Calu3 (cell line): ENCODE measurements around the gene OAS2. TPM values are rescaled to one million over a fixed set of nuclear protein-coding genes. Genes with fewer than 3 reads are reported as not detected.

Experiments used
- BruUV-seq: library from RNA; stranded (reverse); fragments of 400-500 nt; replicated peaks from 2 replicates; lab custom pipeline; 2021; lab: Mats Ljungman, UMichigan
- CTCF ChIA-PET: fragments of 300-600 bp; sonication (Branson Sonifier 250); formaldehyde crosslinking; loops from one replicate; lab custom pipeline; 2022; ENCODE audit warnings: antibody characterized with exemption; lab: Charles Lee
- DNase-seq: peaks from one replicate; pipeline ENCODE4 v3.0.0; 2022
- H3K27ac Mint-ChIP-seq: one replicate; pipeline ENCODE4 v1.8.0; 2022; ENCODE audit warnings: mixed read lengths; ENCODE audit not compliant: unreplicated experiment
- H3K27me3 Mint-ChIP-seq: one replicate; pipeline ENCODE4 v1.8.0; 2022; ENCODE audit warnings: mixed read lengths; ENCODE audit not compliant: unreplicated experiment
- H3K36me3 Mint-ChIP-seq: one replicate; pipeline ENCODE4 v1.8.0; 2022; ENCODE audit warnings: mild to moderate bottlenecking, moderate library complexity, mixed read lengths; ENCODE audit not compliant: insufficient read depth, unreplicated experiment
- H3K4me1 Mint-ChIP-seq: one replicate; pipeline ENCODE4 v1.8.0; 2022; ENCODE audit warnings: mild to moderate bottlenecking, low read depth, mixed read lengths; ENCODE audit not compliant: unreplicated experiment
- H3K4me3 Mint-ChIP-seq: one replicate; pipeline ENCODE4 v1.8.0; 2022; ENCODE audit warnings: mild to moderate bottlenecking, low read depth, moderate library complexity, mixed read lengths; ENCODE audit not compliant: unreplicated experiment
- H3K9me3 Mint-ChIP-seq: one replicate; pipeline ENCODE4 v1.8.0; 2022; ENCODE audit warnings: low read depth, mixed read lengths; ENCODE audit not compliant: unreplicated experiment
- intact Hi-C: fragments of 100-400 bp; cut with micrococcal nuclease; formaldehyde crosslinking; loops from one replicate; pipeline ENCODE4 v1.10.0; 2022; ENCODE audit not compliant: unreplicated experiment
- total RNA-seq: library from RNA; stranded (reverse); gene quantifications from 2 replicates; pipeline ENCODE4 v1.2.3, GENCODE V29; 2022
- TF ChIP-seq, protein P1 (sequence below): fragments of 200-600 bp; IDR thresholded peaks from one replicate; pipeline ENCODE4 v1.8.0; 2022; ENCODE audit warnings: antibody characterized with exemption; ENCODE audit not compliant: unreplicated experiment

OAS2 gene
- total RNA-seq, 1 experiment from 2014 or later, result 58.1 TPM

DNA sequence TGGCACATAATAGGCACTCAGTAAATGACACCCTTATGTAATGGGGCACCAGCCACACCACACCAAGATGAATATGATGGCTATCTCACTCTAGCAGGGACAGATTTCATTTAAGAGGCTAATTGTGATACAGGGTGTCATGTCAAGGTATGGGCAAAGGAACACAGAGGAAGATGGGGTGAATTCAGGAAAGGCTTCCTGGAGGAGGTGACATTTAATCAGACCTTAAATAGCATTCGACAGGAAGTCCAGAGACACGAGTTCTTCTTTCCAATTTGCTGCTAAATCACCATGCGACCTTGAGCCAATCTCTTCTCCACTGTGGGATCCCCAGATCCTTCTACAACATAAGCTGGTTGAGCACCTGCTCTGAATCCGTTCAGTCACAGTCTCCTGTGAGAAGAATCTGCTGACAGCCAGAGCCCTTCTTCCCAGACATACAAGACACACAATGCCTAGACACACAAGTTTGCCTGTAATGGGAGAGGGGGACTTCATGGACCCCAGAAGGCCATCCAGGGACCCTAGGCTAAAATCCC lies 76.7 kb downstream of the OAS2 start:
- peaks cover 64% of the 10 kb centered on the region for H3K27me3 Mint-ChIP-seq
- no peaks in the 10 kb centered on the region for H3K9me3 Mint-ChIP-seq

DNA sequence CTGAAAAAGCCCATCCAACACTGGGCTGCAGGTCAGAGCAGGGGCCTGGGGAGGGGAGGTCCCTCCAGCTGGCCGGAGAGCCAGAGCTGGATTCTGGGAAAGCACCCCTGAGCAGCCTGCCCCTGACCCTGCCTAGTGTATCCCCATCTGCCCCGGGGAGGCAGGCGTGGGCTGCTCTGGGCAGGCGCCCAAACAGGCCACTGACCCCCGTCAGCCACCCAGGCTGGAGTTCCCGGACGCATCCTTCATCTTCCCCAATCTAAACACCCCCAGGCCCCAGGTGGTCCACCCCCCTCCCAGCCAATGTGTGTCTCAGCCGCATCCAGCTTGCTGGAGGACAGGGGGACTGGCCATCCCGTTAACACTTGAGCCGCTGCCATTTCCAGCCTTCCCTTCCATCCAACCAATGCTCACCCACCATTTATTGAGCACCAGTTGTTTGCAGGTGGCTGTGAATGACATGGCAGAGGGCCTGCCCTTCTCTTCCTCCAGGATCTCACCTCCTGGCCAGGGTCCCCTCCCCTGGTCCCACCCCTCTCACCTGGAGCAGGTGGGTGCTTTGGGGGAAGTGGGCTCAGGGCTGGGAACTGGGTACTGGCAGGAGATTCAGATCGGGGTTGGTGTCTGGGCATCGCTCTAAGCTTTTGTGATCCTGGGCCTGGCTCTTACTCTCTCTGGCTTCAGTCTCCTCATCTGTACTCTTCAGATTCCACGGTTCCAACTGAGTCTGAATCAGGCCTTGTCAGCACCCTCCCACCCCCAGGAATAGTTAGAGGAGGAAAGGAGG lies 77.5 kb downstream of the OAS2 start:
- Mint-ChIP-seq H3K27me3 (peaks cover 56% of the 10 kb centered on the region), H3K9me3 (no peaks in the 10 kb centered on the region), H3K27ac (no peak overlapping the region), H3K36me3 (no peaks in the 10 kb centered on the region), H3K4me1 (no peaks in the 10 kb centered on the region), H3K4me3 (no peak overlapping the region)
- CTCF ChIA-PET, result interaction anchor here (0.6 kb wide), 1 partner anchor 16 kb away, joined by 3 read pairs; no protein-coding TSS in a partner anchor
- intact Hi-C loops, result no loop called here
- TF ChIP-seq, protein P1, sequence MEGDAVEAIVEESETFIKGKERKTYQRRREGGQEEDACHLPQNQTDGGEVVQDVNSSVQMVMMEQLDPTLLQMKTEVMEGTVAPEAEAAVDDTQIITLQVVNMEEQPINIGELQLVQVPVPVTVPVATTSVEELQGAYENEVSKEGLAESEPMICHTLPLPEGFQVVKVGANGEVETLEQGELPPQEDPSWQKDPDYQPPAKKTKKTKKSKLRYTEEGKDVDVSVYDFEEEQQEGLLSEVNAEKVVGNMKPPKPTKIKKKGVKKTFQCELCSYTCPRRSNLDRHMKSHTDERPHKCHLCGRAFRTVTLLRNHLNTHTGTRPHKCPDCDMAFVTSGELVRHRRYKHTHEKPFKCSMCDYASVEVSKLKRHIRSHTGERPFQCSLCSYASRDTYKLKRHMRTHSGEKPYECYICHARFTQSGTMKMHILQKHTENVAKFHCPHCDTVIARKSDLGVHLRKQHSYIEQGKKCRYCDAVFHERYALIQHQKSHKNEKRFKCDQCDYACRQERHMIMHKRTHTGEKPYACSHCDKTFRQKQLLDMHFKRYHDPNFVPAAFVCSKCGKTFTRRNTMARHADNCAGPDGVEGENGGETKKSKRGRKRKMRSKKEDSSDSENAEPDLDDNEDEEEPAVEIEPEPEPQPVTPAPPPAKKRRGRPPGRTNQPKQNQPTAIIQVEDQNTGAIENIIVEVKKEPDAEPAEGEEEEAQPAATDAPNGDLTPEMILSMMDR, result no peak
- DNase-seq, result no peak
- no TSS peak for BruUV-seq

More for the DNA sequence above, 76.7 kb downstream of the OAS2 start:
- Mint-ChIP-seq H3K4me3 (no peak overlapping the region), H3K36me3 (peaks cover 4% of the 10 kb centered on the region), H3K4me1 (no peaks in the 10 kb centered on the region), H3K27ac (no peak overlapping the region)
- CTCF ChIA-PET, result no interaction called here
- TF ChIP-seq, protein P1, result no peak
- intact Hi-C loops, result no loop called here
- BruUV-seq, result no TSS peak
- no peak for DNase-seq

DNA sequence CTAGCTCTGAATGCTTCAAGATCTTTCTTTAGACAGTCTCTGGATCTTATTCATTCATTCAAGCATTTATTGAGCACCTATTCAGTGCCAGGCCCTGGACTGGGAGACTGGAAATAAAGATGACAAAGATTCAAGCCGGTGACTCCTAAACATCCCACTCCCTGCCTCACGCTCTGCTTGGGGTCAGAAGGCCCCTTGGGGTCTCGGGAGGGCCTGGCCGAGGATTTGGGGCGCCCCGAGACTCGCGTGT lies 78.0 kb downstream of the OAS2 start:
- TF ChIP-seq, protein P1, result no peak
- H3K9me3 Mint-ChIP-seq, result no peaks in the 10 kb centered on the region
- no TSS peak for BruUV-seq
- H3K27me3 Mint-ChIP-seq, result peaks cover 51% of the 10 kb centered on the region
- no peaks in the 10 kb centered on the region for H3K4me1 Mint-ChIP-seq
- DNase-seq, result no peak
- CTCF ChIA-PET, result interaction anchor here (0.6 to 0.7 kb wide), 2 partner anchors 10 to 15 kb away, joined by 3 to 4 read pairs; no protein-coding TSS in a partner anchor
- intact Hi-C loops, result no loop called here
- no peaks in the 10 kb centered on the region for H3K36me3 Mint-ChIP-seq
- no peak overlapping the region for H3K4me3 Mint-ChIP-seq
- H3K27ac Mint-ChIP-seq, result no peak overlapping the region

DNA sequence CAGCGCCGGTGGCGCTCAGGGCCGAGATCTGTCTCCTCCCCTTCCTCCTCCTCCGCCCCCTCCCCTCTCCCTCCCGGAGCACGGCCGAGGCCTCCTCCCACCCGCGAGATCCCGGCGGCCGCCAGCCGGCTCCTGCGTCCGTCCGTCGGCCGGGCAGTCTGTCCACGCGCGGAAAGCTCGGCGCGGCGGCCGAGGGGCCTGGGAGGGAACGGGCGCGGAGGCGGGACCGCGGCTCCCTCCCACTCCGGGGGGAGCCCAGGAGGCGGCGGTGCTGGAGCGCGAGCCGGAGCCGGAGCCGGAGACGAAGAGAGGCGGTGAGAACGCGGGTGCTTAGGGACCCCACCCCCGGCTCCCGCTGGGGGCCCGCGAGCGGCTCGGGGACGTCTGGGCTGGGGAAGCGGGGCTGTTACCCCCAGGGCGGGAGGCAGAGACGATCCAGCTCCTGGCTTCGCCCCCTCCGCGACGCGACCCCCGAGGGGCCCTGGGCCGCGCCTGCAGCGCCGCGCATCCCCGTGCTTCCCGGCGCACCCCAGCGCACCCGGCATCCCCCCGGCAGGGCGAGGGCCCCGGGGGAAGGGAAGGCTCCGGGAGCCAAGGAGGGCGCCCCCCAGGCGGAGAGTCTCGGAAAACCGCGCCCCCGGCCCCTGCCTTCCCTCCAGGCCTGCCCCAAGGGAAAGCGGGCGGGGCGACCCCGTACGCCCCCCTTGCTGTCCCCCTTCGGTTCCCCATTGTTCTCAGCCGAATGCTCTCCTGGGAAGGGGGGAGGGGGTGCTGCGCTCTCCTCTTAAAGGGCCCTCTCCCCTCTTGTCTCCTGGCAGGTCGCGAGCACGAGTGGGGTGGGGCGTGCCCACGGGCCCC lies 78.5 kb downstream of the OAS2 start, which contains the start of gene DTX1:
DTX1 (plus strand) TSS at position 100 of the 858 bp plus-strand sequence. CDS start 1,463 bp downstream, outside the sequence.
- Mint-ChIP-seq H3K4me3 (no peak within 1 kb of the TSS), H3K27me3 (peaks cover 45% of the 10 kb centered on the region), H3K36me3 (no peaks in the 10 kb centered on the region), H3K9me3 (no peaks in the 10 kb centered on the region), H3K27ac (no peak within 1 kb of the TSS), H3K4me1 (no peaks in the 10 kb centered on the region)
- BruUV-seq, result no TSS peak
- TF ChIP-seq, protein P1, result no peak
- DNase-seq, result no peak
- CTCF ChIA-PET, result interaction anchor here (0.6 to 0.7 kb wide), 2 partner anchors 10 to 15 kb away, joined by 3 to 4 read pairs; no protein-coding TSS in a partner anchor
- intact Hi-C loops, result no loop called here
